Thyroid gland (tissue), 4 donors: ENCODE data around the gene APRT. TPM values are rescaled to one million over a fixed set of nuclear protein-coding genes. Genes with fewer than 3 reads are reported as not detected.
"Not testable (repeated sequence)": the region's sequence is repeated elsewhere in the genome, so short reads cannot be mapped to it uniquely, and the experiment has no call there.

Experiments
- DNase-seq, 2 donors: peaks; one replicate each; pipeline ENCODE4 v3.0.0-alpha.2; 2019
- H3K27ac ChIP-seq, 3 donors: fragments of 200-600 bp; sonication (generic); 1 replicate in 2 of 3; 2 replicates in 1 of 3; pipeline ENCODE4 v1.5.1; 2016 to 2019; ENCODE audit warnings: mild to moderate bottlenecking in 1 of 3, moderate library complexity in 1 of 3
- H3K27me3 ChIP-seq: fragments of 200-600 bp; sonication (generic); one replicate; pipeline ENCODE4 v1.5.1; 2019
- H3K36me3 ChIP-seq, 2 donors: fragments of 200-600 bp; sonication (generic); one replicate each; pipeline ENCODE4 v1.5.1; 2016 to 2019
- H3K4me1 ChIP-seq, 2 donors: fragments of 200-600 bp; sonication (generic); one replicate each; pipeline ENCODE4 v1.5.1; 2017 to 2019
- H3K4me3 ChIP-seq, 3 donors: fragments of 200-600 bp; sonication (generic); replicated peaks in 1 of 3; 1 replicate in 2 of 3; 2 replicates in 1 of 3; pipeline ENCODE4 v1.5.1; 2016; ENCODE audit warnings: mild to moderate bottlenecking in 1 of 3
- H3K9me3 ChIP-seq: fragments of 200-600 bp; sonication (generic); one replicate; pipeline ENCODE4 v1.5.1; 2017
- POLR2A ChIP-seq, 2 donors: fragments of 450-650 bp; IDR thresholded peaks; one replicate each; pipeline ENCODE4 v1.6.1; 2017; ENCODE audit warnings: antibody characterized with exemption in 2 of 2, mild to moderate bottlenecking in 2 of 2, moderate library complexity in 1 of 2
- WGBS, 2 donors: methylation state at CpG; one replicate each; pipeline ENCODE4 v1.1.5; 2017; 5-methylcytosine and 5-hydroxymethylcytosine counted together
- intact Hi-C: fragments of 100-400 bp; cut with DNase I; formaldehyde crosslinking; loops from one replicate; pipeline ENCODE4 v1.15.1; 2023
- total RNA-seq, 4 donors: library from RNA; depleted of rRNA; stranded (reverse); fragments of >200 nt; gene quantifications; one replicate each; pipeline ENCODE4 v1.2.3, GENCODE V29; 2016
- TF ChIP-seq, protein P1 (sequence below), 6 experiments: fragments of 200-600 bp in 3 of 6; fragments of 450-650 bp in 3 of 6; sonication (generic) in 3 of 6; IDR thresholded peaks; one replicate each; pipeline ENCODE4 v1.5.1; 2016 to 2019; ENCODE audit warnings: antibody characterized with exemption in 6 of 6, mild to moderate bottlenecking in 2 of 6, inconsistent platforms in 1 of 6, moderate library complexity in 1 of 6

Gene APRT
- total RNA-seq, 4 donors from 2014 or later: 88.9 to 182 (median 118) TPM

DNA sequence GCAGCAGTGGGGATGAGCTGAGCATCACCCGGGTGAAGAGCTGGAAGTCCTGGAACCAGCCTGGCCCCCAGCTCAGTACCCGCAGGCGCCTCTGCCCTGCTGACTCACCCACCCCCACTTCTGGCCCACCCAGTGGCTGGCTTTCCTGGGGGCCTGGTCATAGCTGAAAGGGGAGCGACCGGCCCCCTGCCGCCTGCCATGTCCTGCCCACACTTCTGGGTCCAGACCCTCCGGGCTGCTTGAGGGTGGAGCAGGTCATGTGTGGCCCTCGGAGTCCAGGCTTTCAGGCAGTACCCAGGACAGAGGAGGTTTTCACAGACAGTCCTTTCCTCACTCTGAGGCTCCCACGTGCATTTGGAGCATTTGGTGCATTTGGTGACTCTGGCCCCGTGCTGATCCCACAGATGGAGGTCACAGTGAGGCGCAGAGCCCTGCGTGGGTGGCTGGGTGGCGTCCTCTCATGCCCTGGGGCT is 19.6 kb downstream of the APRT start:
- H3K27ac ChIP-seq: no peak overlapping the region
- H3K27me3 ChIP-seq: no peaks in the 10 kb centered on the region

GRCh38 chr16:88790312-88791211 is 21.2 kb downstream of the APRT start:
- Histone ChIP-seq H3K4me3 (no peak overlapping the region), H3K4me1 (peaks cover 0 to 2% of the 10 kb centered on the region in 2 donors), H3K27me3 (no peaks in the 10 kb centered on the region), H3K36me3 (no peaks in the 10 kb centered on the region), H3K27ac (no peak overlapping the region), H3K9me3 (no peaks in the 10 kb centered on the region)
- TF ChIP-seq POLR2A (IDR thresholded peaks at IDR 0.05): no peak
- TF ChIP-seq, protein P1, sequence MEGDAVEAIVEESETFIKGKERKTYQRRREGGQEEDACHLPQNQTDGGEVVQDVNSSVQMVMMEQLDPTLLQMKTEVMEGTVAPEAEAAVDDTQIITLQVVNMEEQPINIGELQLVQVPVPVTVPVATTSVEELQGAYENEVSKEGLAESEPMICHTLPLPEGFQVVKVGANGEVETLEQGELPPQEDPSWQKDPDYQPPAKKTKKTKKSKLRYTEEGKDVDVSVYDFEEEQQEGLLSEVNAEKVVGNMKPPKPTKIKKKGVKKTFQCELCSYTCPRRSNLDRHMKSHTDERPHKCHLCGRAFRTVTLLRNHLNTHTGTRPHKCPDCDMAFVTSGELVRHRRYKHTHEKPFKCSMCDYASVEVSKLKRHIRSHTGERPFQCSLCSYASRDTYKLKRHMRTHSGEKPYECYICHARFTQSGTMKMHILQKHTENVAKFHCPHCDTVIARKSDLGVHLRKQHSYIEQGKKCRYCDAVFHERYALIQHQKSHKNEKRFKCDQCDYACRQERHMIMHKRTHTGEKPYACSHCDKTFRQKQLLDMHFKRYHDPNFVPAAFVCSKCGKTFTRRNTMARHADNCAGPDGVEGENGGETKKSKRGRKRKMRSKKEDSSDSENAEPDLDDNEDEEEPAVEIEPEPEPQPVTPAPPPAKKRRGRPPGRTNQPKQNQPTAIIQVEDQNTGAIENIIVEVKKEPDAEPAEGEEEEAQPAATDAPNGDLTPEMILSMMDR (IDR thresholded peaks at IDR 0.05): no peak
- DNase-seq: no peak
- intact Hi-C loops: no loop called here
- 35 to 36% methylated on average over 11 to 24 of the region's 24 CpGs for WGBS, 2 donors

More for the DNA sequence above, 19.6 kb downstream of the APRT start:
- no peak for DNase-seq
- Histone ChIP-seq H3K4me3 (no peak overlapping the region), H3K36me3 (no peaks in the 10 kb centered on the region), H3K4me1 (no peaks in the 10 kb centered on the region), H3K9me3 (no peaks in the 10 kb centered on the region)
- 64 to 92% methylated on average over 5 of the region's 13 CpGs for WGBS, 2 donors
- intact Hi-C loops: no loop called here
- no peak for TF ChIP-seq POLR2A (IDR thresholded peaks at IDR 0.05)
- TF ChIP-seq, protein P1 (IDR thresholded peaks at IDR 0.05): no peak

GRCh38 chr16:88789594-88789993 is 22.1 kb downstream of the APRT start:
- intact Hi-C loops: no loop called here
- no peak for DNase-seq
- no peaks in the 10 kb centered on the region for H3K9me3 ChIP-seq
- TF ChIP-seq, protein P1 (IDR thresholded peaks at IDR 0.05): no peak
- TF ChIP-seq POLR2A (IDR thresholded peaks at IDR 0.05): no peak
- no peak overlapping the region for H3K4me3 ChIP-seq
- no peaks in the 10 kb centered on the region for H3K36me3 ChIP-seq
- H3K27me3 ChIP-seq: no peaks in the 10 kb centered on the region
- WGBS, 2 donors: 84 to 89% methylated on average over 7 of the region's 7 CpGs
- peaks cover 0 to 3% of the 10 kb centered on the region in 2 donors for H3K4me1 ChIP-seq
- no peak overlapping the region for H3K27ac ChIP-seq

DNA sequence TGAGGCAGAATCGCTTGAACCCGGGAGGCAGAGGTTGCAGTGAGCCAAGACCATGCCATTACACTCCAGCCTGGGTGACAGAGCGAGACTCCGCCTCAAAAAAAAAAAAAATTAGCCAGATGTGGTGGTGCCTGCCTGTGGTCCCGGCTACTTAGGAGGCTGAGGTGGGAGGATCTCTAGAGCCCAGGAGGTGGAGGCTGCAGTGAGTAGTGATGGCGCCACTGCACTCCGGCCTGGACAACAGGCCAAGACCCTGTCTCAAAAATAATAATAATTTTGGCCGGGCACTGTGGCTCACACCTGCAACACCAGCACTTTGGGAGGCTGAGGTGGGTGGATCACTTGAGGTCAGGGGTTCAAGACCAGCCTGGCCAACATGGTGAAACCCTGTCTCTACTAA is 23.0 kb downstream of the APRT start:
- H3K4me1 ChIP-seq, intact Hi-C loops, DNase-seq, H3K27ac ChIP-seq, H3K36me3 ChIP-seq, H3K4me3 ChIP-seq, H3K9me3 ChIP-seq, H3K27me3 ChIP-seq: not testable (repeated sequence)
- WGBS, 2 donors: 97% methylated on average over 8 of the region's 8 CpGs

DNA sequence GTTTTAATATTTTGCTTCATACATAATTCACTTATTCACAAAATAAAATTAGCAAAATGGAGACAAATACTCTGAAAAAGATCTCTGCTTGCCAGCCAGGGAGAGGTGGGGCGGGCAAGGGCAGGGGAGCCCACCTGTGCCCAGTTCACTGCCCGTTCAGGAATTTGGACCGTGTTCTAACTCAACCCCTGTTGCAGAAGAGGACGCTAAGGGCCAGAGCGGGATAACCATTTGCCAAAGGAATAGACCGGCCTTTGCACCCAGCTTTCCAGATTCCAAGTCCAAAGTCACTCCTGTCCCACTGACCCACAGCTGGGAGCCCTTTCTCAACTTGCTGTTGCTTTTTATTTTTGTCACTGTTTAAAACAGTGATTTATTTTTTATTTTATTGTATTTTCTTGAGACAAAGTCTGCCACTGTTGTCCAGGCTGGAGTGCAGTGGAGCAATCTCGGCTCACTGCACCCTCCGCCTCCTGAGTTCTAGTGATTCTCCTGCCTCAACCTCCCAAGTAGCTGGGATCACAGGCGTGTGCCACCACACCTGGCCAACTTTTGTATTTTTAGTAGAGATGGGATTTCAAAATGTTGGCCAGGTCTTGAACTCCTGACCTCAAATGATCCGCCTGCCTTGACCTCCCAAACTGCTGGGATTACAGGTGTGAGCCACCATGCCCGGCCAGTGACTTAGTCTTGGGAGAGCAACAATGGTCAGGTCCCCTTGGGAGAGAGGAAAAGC is 24.0 kb downstream of the APRT start:
- no peak for TF ChIP-seq POLR2A (IDR thresholded peaks at IDR 0.05)
- TF ChIP-seq, protein P1 (IDR thresholded peaks at IDR 0.05): no peak

More for the DNA sequence above, 24.0 kb downstream of the APRT start:
- 87 to 88% methylated on average over 11 of the region's 11 CpGs for WGBS, 2 donors
- no peaks in the 10 kb centered on the region for H3K36me3 ChIP-seq
- no peak overlapping the region for H3K27ac ChIP-seq
- no peaks in the 10 kb centered on the region for H3K27me3 ChIP-seq
- intact Hi-C loops: no loop called here
- peaks cover 12 to 15% of the 10 kb centered on the region in 2 donors for H3K4me1 ChIP-seq
- DNase-seq: no peak
- no peak overlapping the region for H3K4me3 ChIP-seq
- no peaks in the 10 kb centered on the region for H3K9me3 ChIP-seq
